HK-2 (cell line): Measurements from ENCODE around the gene NEK10.

Experiments used
- DNase-seq: peaks from one replicate; pipeline ENCODE4 v3.0.0-alpha.2; 2018; ENCODE audit not compliant: unreplicated experiment

NEK10 gene

DNA sequence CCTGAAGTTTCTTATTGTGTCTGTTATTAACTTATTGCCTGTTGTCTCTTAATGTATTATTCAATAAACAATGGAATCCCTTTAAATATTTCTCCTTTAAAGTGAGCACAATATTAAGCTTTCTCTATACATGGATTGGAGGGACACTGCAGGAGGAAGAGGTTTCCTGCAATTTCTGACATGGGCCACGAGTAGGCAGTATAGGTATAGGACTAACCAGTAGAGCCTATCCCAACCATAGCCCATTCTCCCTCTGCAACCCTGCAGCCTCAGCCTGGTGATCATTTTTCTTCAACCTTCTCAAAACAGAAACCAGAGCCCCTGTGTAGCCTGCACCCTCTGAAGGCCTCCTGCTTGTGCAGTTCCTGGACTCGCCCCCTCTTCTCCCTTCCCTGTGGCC lies 124.8 kb downstream of the NEK10 start:
- no peak for DNase-seq

DNA sequence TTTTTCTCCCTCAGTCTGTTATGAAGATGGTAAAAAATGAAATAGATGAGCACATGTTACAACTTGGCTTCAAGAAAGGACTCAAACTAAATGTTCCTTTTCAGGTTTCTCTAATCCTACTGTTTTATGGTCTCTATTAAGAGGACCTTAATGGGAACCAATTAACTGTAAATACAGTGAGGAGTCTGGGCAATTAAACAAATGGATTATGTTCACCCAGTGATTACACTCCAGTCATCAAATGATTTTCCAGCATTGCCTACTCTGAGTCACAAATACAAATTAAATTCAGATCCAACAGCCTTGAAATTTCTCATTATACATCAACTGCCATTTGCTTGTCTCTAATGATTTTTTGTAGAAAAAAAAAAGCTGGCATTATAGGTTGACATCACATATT lies 129.2 kb downstream of the NEK10 start:
- DNase-seq, result no peak

DNA sequence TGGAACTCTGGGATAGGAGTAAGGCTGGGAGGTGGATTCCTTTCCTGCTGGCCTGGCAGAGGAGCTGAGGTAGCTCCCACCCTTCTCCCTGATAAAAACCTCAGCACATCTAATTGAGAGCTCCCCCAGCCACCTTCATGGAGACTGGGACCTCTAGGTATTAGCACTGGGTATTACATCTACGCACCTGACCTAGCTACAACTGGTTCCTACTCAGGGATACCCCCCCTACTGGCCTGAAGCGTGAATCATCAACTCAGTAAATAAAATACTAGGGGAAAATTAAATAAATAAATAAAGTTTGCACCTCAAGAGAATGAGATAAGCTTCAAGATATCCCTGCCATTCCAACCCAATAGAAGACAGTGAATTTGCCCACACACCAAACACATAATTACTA lies 140.4 kb downstream of the NEK10 start:
- no peak for DNase-seq

DNA sequence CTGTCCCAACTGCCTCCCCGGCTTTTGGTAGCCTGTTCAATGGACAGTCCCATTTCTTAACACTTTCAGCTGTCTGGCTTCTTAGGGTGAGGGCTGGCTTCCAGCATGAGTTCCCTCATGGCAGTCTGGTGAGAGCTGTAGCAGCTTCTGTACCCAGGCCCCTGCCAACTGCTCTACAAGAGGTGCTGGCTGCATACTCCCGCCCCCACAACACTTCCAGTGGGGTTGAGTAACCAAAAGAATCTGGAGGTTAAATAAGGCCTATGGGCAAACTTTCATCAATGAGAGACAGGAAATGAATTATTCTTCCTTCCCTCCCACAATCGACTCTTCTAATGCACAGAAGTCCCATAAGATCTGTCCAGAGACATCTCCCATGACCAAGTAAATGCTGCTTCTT lies 145.0 kb downstream of the NEK10 start:
- no peak for DNase-seq

DNA sequence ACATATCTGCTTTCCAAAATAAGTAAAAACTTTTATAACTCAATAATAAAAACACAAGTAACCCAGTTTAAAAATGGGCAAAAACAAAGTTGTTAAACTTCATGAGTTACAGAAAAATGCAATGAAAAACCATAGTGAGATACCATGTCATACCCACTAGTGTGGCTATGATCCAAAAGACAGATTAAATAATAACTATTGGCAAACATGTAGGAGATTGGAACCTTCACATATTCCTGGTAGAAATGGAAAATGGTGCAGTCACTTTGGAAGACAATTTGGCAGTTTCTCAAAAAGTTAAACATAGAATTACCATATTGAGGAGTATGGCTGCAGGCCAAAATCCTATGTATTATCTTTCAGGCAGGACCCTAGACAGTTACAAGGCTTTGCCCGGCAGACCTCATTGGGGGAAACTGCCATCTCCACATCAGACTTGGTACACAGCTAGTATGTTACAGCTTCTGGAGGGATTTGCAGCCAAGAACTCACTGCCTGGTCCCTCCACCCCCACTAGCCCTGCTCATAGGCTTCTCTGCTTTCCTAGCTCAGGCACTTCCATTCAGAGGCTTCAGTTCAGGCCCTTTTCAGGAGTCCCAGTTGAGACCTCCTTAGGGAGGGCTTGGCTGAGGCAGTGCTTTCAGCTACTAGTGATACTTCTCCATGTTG lies 147.8 kb downstream of the NEK10 start:
- DNase-seq, result no peak

DNA sequence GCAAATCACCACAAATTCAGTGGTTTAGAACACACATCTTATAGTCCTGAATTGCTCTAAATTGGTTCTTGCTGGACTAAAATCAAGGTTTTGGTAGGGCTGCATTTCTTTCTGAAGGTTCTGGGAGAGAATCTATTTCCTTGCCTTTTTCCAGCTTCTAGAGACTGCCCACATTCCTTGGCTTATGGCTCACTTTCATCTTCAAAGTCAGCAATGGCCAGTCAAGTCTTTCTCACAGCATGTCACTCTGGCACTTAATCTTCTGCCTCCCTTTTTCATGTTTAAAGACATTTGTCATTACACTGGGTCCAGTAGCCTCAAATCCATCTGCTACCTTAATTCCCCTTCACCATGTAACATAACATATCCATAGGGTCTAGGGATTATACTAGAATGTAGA lies 149.0 kb downstream of the NEK10 start:
- no peak for DNase-seq

DNA sequence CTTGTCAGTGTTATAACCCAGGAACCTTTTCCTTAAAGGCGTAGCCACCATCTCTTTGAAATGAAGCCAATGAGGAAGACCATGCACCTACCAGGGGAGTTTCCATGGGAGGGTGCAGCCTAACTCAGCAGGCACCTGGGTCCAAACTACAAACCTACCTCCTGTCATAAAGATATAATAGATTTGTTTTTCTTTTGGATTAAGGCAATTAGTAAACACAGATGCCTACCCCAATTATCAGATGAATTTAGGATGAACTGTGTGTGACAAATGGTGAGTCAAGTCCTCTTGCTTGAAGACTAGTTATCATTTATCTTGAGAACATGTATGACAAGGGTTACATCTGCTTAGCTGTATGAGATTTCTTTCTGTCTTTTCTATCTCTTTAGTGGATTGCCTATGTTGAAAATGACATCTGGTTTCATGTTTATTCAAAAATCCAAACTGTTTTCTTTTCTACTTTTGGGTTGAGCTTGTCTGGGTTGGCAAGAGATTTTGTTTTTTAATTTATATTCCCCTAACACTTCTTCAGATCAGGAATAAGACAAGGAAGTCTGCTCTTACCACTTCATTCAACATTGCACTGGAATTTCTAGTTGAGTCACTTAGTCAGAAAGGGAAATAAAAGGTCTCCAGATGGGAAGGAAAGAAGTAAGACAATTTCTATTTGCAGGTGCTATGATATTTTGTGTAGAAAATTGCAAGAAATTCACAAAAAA lies 149.9 kb downstream of the NEK10 start:
- no peak for DNase-seq

DNA sequence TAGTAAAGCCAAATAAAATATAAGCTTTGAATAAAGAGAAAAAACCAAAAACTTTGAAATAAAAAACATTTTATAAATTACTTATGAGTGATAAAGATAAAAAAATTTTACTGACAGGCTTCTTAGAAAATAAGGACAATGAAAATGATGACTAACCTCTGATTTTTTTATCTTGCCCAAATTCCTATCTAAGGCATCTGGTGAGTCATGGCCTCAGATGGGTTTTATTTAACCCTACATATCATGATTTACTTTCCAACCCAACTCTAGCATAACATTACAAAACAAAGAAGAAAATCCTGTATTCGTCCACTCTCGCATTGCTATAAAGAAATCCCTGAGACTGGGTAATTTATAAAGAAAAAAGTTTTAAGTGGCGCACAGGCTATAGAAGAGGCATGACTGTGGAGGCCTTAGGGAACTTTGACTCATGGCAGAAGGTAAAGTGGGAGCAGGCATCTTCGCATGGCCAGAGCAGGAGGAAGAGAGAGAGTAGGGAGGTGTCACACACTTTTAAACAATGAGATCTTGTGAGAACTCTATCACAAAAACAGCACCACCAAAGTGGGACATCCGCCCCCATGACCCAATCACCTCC lies 152.1 kb downstream of the NEK10 start:
- DNase-seq, result no peak

DNA sequence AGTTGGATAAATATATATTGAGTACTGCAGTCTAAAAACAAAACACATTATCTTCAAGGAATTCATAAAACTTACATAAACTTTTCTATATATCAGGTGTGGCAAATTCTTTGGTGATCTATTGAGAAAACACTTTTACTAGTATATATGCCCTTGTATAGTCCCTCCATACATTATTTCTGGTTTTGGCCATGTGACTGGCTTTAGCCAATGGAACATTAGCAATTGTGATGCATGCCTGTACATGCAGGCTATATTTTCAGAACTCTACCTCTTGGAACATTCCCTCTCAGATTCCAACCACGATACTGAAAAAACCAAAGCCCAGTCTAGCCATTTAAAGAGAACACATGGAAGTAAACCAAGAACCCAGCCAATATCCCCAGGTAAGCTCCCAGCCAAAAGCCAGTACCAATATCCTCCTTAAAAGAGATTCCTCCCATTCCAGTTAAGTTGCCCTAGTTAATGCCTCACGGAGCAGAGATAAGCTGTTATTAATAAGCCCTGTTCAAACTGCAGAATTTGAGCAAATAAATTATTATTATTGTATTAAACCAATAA lies 152.8 kb downstream of the NEK10 start:
- DNase-seq, result no peak

DNA sequence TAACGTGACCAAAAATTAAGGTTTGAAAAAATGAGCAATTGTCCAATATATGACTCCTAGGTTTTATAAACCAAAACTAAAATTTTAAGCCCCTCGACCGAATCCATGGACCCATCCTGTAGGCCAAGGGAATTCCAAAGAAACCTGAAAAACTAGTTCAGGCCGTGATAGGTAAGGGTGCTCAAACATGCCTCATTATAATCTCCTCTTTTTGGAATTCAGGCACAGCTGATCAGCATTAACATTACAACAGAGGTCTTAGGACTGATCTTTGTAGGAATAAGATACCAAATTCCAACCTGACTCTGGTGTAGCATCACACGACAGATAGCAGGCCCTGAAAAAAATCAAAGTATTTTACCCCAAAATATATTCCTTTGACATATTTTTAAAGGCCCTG lies 155.7 kb downstream of the NEK10 start:
- DNase-seq, result no peak

DNA sequence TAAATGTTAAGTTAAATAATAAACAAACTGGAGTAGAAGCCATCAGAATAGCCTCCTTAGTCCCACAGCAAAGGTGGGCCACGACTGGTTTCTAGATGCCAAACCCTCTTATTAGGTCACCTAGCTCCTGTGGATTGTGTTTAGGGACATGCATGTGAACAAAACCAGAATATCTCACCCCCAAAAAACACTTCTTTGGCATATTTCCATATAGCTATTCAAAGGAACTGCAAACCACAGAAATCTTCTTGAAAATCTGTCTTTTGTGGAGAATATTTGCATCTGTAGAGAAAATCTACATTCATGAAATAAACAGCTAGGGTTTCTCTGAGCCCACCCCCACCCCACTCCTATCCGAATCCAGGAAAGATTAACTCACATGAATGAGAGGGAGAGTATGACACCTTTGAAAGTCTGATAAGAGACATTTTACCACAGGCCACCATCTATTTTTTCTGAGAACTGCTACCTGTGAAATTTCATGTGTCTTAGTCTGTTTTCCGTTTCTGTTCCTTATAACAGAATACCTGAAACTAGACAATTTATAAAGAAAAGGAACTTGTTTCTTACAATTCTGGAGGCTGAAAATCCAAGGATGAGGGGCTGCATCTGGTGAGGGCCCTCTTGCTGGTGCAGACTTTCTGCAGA lies 159.4 kb downstream of the NEK10 start:
- no peak for DNase-seq

DNA sequence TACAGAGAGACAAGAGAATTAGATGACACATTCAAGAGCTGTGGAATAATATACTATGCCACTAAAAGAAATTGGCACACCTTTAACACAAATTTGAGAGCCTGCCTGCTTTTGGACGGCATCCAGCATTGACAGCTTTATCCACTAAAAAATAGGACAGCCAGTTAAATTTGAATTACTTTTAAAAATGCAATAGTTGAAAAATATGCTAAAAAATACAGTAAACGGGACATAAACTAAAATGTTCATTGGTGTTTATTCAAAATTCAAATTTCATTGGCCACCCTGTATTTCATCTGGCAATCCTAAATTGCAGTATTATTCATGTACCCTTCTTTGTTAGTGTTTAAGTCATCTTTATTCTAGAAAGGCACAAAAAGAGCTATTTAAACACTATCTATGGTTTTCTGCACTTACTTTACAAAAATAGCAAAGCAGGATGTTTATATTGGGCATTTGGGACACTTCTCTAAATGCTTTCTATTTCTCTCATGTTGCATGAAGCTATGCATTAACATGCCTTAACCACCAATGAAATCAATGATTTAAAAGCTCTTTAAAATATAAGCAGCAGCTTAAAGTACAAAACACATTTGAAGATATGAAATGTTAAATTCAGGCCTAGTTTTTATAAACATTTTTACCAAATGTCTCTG lies 160.1 kb downstream of the NEK10 start:
- DNase-seq, result no peak

DNA sequence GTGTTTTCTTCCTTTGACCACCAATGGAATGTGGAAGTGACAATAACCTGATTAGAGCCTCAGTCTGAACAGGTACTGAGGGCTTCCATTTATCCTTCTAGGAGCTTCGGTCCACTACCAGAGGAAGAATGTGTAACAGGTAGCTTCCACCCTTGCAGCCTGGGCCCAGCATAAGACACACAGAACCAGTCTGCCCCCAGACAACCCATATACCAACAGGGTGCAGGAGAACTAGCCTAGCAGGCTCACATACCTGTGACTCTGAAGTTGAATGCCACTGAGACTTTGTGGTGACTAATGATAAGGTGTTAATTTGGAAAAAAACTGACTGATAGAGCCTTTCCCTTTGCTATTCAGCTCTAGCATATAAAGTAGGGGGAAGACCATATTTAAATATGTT lies 166.2 kb downstream of the NEK10 start:
- no peak for DNase-seq

DNA sequence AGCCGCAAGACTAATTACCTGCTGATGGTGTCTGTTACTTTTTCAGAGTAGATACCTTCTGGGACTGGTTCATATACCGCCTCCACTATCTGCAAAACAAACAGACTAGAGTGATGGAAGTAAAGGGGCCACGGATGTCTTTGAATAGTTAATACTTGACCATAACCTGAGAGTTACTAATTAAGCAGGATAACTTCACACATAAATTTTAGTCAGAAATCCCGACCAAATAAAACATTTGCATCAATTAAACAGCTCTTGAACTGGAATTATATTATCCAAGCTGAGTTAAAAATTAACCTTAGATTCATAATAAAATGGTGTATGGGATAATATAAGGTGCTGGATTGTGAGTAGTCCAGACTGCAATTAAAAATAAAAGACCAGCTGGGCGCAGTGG lies 167.7 kb downstream of the NEK10 start:
- DNase-seq, result no peak

DNA sequence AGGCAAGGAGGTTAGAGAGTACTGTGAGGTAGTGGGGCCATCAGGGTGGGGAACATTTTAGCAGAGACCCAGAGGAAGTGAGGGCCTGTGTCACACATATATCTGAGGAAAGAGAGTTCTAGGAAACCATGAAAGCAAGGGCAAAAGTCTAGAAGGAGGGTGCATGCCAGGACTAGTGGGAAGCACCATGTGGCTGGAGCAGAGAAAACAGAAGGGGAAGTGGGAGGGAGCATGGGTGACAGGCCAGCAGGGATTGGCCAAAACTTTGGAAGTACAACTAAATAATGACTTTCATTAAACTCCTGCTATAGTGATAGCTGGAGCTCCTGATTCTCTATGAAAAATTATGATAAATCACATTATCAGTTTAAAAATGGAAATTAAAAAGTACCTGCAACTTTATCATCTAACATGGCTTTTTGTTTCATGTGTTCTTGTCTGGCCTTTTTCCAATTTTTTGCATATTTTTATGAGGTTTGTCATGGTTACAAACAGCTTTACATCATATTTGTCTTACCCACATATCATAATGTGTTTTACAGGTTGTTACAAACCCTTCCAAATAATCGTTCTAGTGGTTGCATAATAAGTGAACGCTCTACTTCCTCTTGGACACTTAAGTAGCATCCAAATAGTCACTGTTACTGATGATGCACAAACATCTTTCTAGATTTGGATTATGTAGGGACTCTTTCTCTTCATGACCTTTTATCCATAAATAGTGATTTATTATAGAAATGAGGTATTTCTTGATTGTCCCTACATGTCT lies 168.3 kb downstream of the NEK10 start:
- no peak for DNase-seq

DNA sequence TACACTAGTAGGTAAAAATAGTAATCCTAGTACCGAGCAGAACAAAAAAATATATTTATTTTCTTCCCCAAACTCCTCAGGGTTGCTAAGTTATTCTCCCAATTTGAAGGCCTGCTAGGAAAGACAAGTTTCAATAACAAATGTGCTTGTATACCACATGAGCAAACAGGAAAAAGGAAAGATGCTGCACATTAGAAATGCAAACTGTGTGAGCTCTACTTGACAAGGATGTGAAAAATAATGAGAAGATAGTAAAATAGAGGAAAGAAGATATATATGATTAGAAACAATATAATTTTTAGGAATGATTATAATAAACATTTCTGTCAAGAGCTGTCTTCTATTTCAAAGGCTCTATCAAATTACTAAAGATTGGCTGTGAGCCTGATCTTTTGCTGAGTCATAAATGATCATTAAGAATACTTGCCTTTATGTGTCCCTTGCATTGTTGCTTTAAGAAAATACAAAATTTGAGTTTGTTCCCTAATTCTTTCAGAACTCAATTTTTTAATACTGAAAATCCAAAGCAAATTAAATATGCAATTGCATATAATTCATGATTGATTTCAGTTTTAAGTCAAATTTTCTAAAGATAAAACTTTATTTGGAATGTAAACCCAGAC lies 174.2 kb downstream of the NEK10 start:
- no peak for DNase-seq

DNA sequence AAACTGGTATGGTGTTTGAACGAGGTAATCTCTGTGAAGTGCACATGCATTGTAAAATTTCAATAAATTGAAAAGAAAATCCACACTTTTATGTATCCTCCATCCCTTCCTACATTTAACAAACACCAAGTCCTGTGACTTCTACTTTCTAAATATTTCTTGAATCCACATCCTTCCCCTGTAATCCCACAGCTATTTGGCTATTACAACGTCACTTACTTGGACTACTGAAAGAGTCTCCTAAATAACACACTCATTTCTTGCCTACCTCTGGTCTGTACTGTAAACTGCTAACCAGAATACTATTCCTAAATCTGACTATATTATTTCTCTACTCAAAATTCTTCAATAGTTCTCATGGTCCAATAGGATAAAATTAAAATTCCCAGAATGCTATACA lies 176.1 kb downstream of the NEK10 start:
- DNase-seq, result no peak

DNA sequence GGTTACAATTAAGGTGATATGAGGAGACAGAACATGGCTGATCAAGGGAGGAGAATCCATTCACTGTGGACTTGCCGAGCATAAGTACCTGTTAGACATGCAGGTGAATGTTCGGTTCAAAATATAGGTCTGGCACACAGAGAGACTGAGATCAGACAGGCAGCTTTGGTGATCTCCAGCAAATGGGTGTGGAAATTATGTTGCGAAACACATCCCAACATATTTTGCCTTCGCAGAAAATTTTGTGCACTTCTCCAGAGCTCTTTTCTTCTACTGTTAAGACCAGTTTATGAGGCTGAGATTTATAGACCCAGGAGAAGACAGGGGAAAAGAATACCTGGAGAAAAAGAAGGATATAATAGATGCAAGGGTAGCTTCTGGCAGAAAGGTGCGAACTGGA lies 183.2 kb downstream of the NEK10 start:
- DNase-seq, result no peak

DNA sequence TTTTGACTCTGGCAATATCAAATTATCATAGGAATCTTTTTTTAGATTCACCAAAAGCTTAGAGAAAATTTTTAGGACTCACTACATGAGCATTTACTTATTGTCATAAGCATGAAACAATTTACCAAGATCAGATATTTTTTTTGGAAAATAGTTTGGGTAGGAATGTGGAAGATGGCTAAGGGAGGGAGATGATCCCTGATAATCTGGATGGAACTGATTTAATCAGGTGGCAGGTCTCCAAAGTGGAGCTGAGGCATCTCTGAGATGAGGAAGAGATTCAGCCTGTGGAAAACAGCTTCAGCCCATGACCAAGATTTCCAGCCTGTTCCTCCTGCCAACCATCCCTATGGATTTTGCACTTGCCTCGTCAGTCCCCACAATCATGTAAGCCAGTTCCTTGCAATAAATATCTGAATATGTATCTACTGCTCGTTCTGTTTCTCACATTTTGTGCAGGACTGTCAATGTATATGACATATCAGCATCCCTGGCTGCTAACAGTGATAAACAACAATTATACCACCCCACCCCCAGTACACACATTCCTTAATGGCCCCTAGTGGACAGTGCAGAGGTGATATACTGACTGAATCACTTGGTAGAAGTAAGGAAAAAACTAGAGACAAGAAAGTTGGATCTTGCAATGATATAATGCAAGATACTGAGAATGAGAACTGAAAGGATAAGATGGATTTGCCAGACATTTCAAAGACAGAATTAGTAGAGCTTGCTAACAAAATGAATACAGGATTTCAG lies 183.8 kb downstream of the NEK10 start:
- DNase-seq, result no peak

DNA sequence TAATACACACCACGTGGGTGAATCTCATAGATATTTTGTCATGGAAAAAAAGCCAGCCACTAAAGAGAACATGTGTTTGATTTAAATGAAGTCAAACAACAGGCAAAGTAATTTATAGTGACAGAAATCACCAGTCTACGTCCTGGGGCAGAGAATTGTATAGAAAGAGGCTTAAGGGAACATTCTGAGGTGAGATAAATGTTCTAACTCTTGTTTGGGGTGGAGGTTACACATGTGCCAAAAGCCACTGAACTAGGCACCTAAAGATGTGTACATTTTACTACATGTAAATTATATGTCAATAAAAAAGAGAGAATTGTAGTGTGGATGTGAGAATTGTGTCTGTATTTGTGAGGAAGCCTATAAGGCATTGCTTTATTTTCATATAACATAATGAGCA lies 184.9 kb downstream of the NEK10 start:
- no peak for DNase-seq
